ENCODE measurements around the gene CMTM4. TPM values are rescaled to one million over a fixed set of nuclear protein-coding genes. Genes with fewer than 3 reads are reported as not detected.

CMTM4 gene
- total RNA-seq, 1 donor from 2014 or later: 20.1 TPM

- no peak for DNase-seq (ENCODE audit: low spot score in 2 of 2)
- intact Hi-C loops (cut with DNase I): no loop called here
- no peak overlapping the region for H3K4me3 ChIP-seq
Measured at GRCh38 chr16:66580605-66581209, 115.8 kb downstream of the CMTM4 start.

GRCh38 chr16:66578651-66579531, 117.7 kb downstream of the CMTM4 start, which contains the start of gene CMTM2:
TSS of gene CMTM2 (plus strand) at chr16:66579463. CDS start at chr16:66579608, 145 bp downstream.
- Histone ChIP-seq H3K9me3 (no peaks in the 10 kb centered on the region), H3K4me3 (peak within 1 kb of the TSS; percentile 7 to 55), H3K36me3 (no peaks in the 10 kb centered on the region), H3K27ac (peak within 1 kb of the TSS in 1 of 2 donors; percentile 57), H3K4me1 (peaks cover 5 to 6% of the 10 kb centered on the region in 2 donors), H3K27me3 (no peaks in the 10 kb centered on the region)
- DNase-seq (ENCODE audit: low spot score in 2 of 2): no peak
- TF ChIP-seq CTCF (IDR thresholded peaks at IDR 0.05): no peak
- intact Hi-C loops (cut with DNase I): no loop called here

More at GRCh38 chr16:66580605-66581209, 115.8 kb downstream of the CMTM4 start:
- TF ChIP-seq CTCF (IDR thresholded peaks at IDR 0.05): no peak
- peak overlapping the region; percentile 34 to 57 for H3K27ac ChIP-seq
- H3K36me3 ChIP-seq: no peaks in the 10 kb centered on the region
- no peaks in the 10 kb centered on the region for H3K9me3 ChIP-seq
- H3K4me1 ChIP-seq: peaks cover 5 to 6% of the 10 kb centered on the region in 2 donors
- no peaks in the 10 kb centered on the region for H3K27me3 ChIP-seq

- DNase-seq (ENCODE audit: low spot score in 2 of 2): no peak
- Histone ChIP-seq H3K27me3 (no peaks in the 10 kb centered on the region), H3K4me1 (peaks cover 2 to 6% of the 10 kb centered on the region in 2 donors), H3K4me3 (no peak overlapping the region), H3K27ac (no peak overlapping the region), H3K36me3 (no peaks in the 10 kb centered on the region), H3K9me3 (no peaks in the 10 kb centered on the region)
- intact Hi-C loops (cut with DNase I): no loop called here
- no peak for TF ChIP-seq CTCF (IDR thresholded peaks at IDR 0.05)
Measured at GRCh38 chr16:66576296-66576695, 120.2 kb downstream of the CMTM4 start.

GRCh38 chr16:66575060-66575459, 121.5 kb downstream of the CMTM4 start:
- no peaks in the 10 kb centered on the region for H3K36me3 ChIP-seq
- H3K9me3 ChIP-seq: no peaks in the 10 kb centered on the region
- no peak overlapping the region for H3K4me3 ChIP-seq
- H3K27me3 ChIP-seq: no peaks in the 10 kb centered on the region
- H3K4me1 ChIP-seq: peaks cover 0 to 6% of the 10 kb centered on the region in 2 donors
- H3K27ac ChIP-seq: no peak overlapping the region
- intact Hi-C loops (cut with DNase I): no loop called here
- no peak for DNase-seq (ENCODE audit: low spot score in 2 of 2)
- no peak for TF ChIP-seq CTCF (IDR thresholded peaks at IDR 0.05)

- no peaks in the 10 kb centered on the region for H3K9me3 ChIP-seq
- intact Hi-C loops (cut with DNase I): no loop called here
- DNase-seq (ENCODE audit: low spot score in 2 of 2): no peak
- peaks cover 0 to 6% of the 10 kb centered on the region in 2 donors for H3K4me1 ChIP-seq
- H3K27ac ChIP-seq: no peak overlapping the region
- no peak overlapping the region for H3K4me3 ChIP-seq
- no peaks in the 10 kb centered on the region for H3K36me3 ChIP-seq
- no peaks in the 10 kb centered on the region for H3K27me3 ChIP-seq
- TF ChIP-seq CTCF (IDR thresholded peaks at IDR 0.05): no peak
Measured at GRCh38 chr16:66574531-66574930, 122.0 kb downstream of the CMTM4 start.
